ENCODE data around the gene PPP6R1. TPM values are rescaled to one million over a fixed set of nuclear protein-coding genes. Genes with fewer than 3 reads are reported as not detected.

The PPP6R1 gene
- total and polyA plus RNA-seq, 10 donors: 49.2 to 150 (median 129) TPM

DNA sequence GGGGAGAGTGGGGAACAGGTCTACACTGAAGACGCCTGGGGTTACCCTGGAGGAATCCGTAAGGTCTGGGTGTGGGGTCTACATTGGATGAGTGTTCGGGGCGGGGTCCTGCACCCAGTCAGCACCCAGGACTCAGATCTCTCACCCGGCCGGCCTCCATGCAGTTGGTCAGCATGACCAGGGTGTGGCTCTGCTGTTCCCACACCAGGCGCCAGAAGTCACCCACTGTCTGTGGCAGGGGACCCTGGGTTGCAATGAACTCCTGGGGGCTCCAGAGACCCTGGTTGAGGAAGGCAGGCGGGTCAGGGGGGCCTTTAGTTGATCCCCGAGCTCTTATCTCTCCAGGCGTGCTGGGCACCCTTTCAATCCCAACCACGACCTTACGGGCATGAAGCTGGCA lies 72.7 kb downstream of the PPP6R1 start:
- TF ChIP-seq POLR2AphosphoS5 (IDR thresholded peaks at IDR 0.05) (no peak), POLR2A (IDR thresholded peaks at IDR 0.05) (no peak), CTCF (IDR thresholded peaks at IDR 0.05 in 8 of 11, conservative IDR thresholded peaks at IDR 0.05 in 3 of 11) (no peak)
- no peaks in the 10 kb centered on the region for H3K9me3 ChIP-seq
- DNase-seq: no peak
- WGBS, 5 donors: 81 to 87% (median 83%) methylated on average over 9 to 12 of the region's 12 CpGs
- H3K27me3 ChIP-seq (replicated peaks in 1 of 7): peaks cover 0 to 48% (median 15%) of the 10 kb centered on the region in 7 donors
- H3K27ac ChIP-seq: no peak overlapping the region
- H3K4me3 ChIP-seq: no peak overlapping the region
- intact Hi-C loops (cut with DNase I; ENCODE audit: low total_unique reads): loop anchor here (10.0 kb wide), 1 partner anchor 69 kb away; the partner anchor contains the start of gene PPP6R1
- H3K36me3 ChIP-seq: peaks cover 0 to 48% (median 0%) of the 10 kb centered on the region in 6 donors
- peaks cover 0 to 19% (median 8%) of the 10 kb centered on the region in 6 donors for H3K4me1 ChIP-seq

DNA sequence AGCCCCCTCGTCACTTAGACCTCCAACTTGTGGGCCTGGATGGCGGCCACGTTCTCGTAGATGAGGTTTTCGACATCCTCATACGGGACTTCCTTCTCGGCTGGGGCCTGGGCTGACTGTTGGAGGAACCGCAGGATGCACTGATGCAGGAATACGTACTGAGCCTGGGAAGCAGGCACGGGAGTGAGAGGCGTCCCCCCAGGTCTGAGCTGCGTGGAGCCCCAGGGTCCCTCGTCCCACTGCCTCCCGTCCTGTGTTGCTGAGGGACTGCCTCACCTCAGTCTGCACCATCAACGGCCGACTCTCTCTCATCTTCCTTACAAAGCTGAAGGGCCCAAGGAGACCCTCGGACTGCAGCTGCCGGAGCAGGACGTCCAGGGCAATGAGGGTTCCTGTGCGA lies 77.1 kb downstream of the PPP6R1 start:
- Histone ChIP-seq H3K27ac (no peak overlapping the region), H3K4me3 (no peak overlapping the region), H3K27me3 (replicated peaks in 1 of 7) (peaks cover 0 to 91% (median 56%) of the 10 kb centered on the region in 7 donors), H3K9me3 (no peaks in the 10 kb centered on the region), H3K36me3 (peaks cover 0 to 48% (median 0%) of the 10 kb centered on the region in 6 donors), H3K4me1 (peaks cover 8 to 26% (median 19%) of the 10 kb centered on the region in 6 donors)
- TF ChIP-seq POLR2AphosphoS5 (IDR thresholded peaks at IDR 0.05) (peak in 2 of 3 donors; percentile 28 to 47), POLR2A (IDR thresholded peaks at IDR 0.05) (no peak)
- WGBS, 5 donors: 64 to 75% (median 70%) methylated on average over 18 to 20 of the region's 20 CpGs
- DNase-seq: no peak
- intact Hi-C loops (cut with DNase I; ENCODE audit: low total_unique reads): loop anchor here (10.0 kb wide), 1 partner anchor 73 kb away; the partner anchor contains the start of gene PPP6R1

Small RNA genes lying within 50 kb of the gene (microRNA-seq; reads per million reads assigned to microRNA genes)
- gene MIR6802 (0.85 to 2.8 (median 1.8) reads per million in 3 donors), gene MIR6803 (14.1 to 27.0 (median 15.8) reads per million in 3 donors), gene MIR6804 (0.85 to 2.2 (median 1.1) reads per million in 3 donors)

Small RNA genes lying within 50 kb of the gene (small RNA-seq; reads per million reads assigned to genes)
- gene MIR6802 (0 to 0.49 (median 0) reads per million in 4 donors), gene MIR6803 (0 to 0.53 (median 0.39) reads per million in 4 donors), gene MIR6804 (0 reads per million in 4 donors)

Other genes starting within 250 kb of the PPP6R1 start
- gene GP6, start 220.8 kb downstream of the PPP6R1 start, total RNA-seq: 1 to 10 TPM; 1.3 to 3.8 (median 1.7) TPM
- under 1 TPM; 0.09 to 0.41 (median 0.35) TPM for gene GP6, start 220.8 kb downstream of the PPP6R1 start, polyA plus RNA-seq
- 10 to 100 TPM; 15.3 to 31.5 (median 17.9) TPM for gene RDH13, start 195.9 kb downstream of the PPP6R1 start, total RNA-seq
- 10 to 100 TPM in 1 of 3 donors, 1 to 10 TPM in 2; 4.6 to 13.5 (median 7.6) TPM for gene RDH13, start 195.9 kb downstream of the PPP6R1 start, polyA plus RNA-seq
- 1 to 10 TPM in 5 of 7 donors, under 1 TPM in 1, not detected in 1; 0.37 to 3.4 (median 2.2) TPM for gene EPS8L1, start 183.1 kb downstream of the PPP6R1 start, total RNA-seq
- 1 to 10 TPM; 5.2 to 5.3 (median 5.3) TPM for gene EPS8L1, start 183.1 kb downstream of the PPP6R1 start, polyA plus RNA-seq
- 100 to 1,000 TPM in 5 of 7 donors, 10 to 100 TPM in 2; 88.2 to 193 (median 129) TPM for gene PPP1R12C, start 141.4 kb downstream of the PPP6R1 start, total RNA-seq
- gene PPP1R12C, start 141.4 kb downstream of the PPP6R1 start, polyA plus RNA-seq: 100 to 1,000 TPM in 2 of 3 donors, 10 to 100 TPM in 1; 98.2 to 292 (median 263) TPM
- 1 to 10 TPM in 4 of 7 donors, not detected in 3; 1.3 to 5.4 (median 2.6) TPM for gene TNNT1, start 109.8 kb downstream of the PPP6R1 start, total RNA-seq
- gene TNNT1, start 109.8 kb downstream of the PPP6R1 start, polyA plus RNA-seq: 1 to 10 TPM in 1 of 3 donors, under 1 TPM in 2; 0.26 to 6.2 (median 0.94) TPM
- gene TNNI3, start 101.3 kb downstream of the PPP6R1 start, total RNA-seq: not detected
- under 1 TPM; 0.15 to 0.74 (median 0.70) TPM for gene TNNI3, start 101.3 kb downstream of the PPP6R1 start, polyA plus RNA-seq
- gene DNAAF3, start 92.4 kb downstream of the PPP6R1 start, total RNA-seq: 1 to 10 TPM in 2 of 7 donors, under 1 TPM in 3, not detected in 2; 0.68 to 1.1 (median 0.76) TPM
- gene DNAAF3, start 92.4 kb downstream of the PPP6R1 start, polyA plus RNA-seq: under 1 TPM; 0.28 to 0.45 (median 0.36) TPM
- gene SYT5, start 78.7 kb downstream of the PPP6R1 start, total RNA-seq: 1 to 10 TPM in 1 of 7 donors, not detected in 6; 1.4 TPM
- under 1 TPM; 0.06 to 0.23 (median 0.13) TPM for gene SYT5, start 78.7 kb downstream of the PPP6R1 start, polyA plus RNA-seq
- 10 to 100 TPM; 36.8 to 97.9 (median 53.8) TPM for gene PTPRH, start 49.5 kb downstream of the PPP6R1 start, total RNA-seq
- gene PTPRH, start 49.5 kb downstream of the PPP6R1 start, polyA plus RNA-seq: 10 to 100 TPM in 2 of 3 donors, 1 to 10 TPM in 1; 6.5 to 31.7 (median 14.9) TPM
- gene TMEM86B, start 30.3 kb downstream of the PPP6R1 start, total RNA-seq: 10 to 100 TPM in 3 of 7 donors, 1 to 10 TPM in 4; 7.5 to 11.7 (median 9.6) TPM
- gene TMEM86B, start 30.3 kb downstream of the PPP6R1 start, polyA plus RNA-seq: 10 to 100 TPM; 11.8 to 31.5 (median 28.2) TPM
- gene HSPBP1, start 21.1 kb upstream of the PPP6R1 start, total RNA-seq: 10 to 100 TPM; 14.2 to 26.8 (median 17.6) TPM
- gene HSPBP1, start 21.1 kb upstream of the PPP6R1 start, polyA plus RNA-seq: 10 to 100 TPM; 14.2 to 27.0 (median 26.4) TPM
- 1 to 10 TPM in 5 of 7 donors, under 1 TPM in 2; 0.79 to 2.9 (median 1.7) TPM for gene BRSK1, start 25.0 kb upstream of the PPP6R1 start, total RNA-seq
- gene BRSK1, start 25.0 kb upstream of the PPP6R1 start, polyA plus RNA-seq: 1 to 10 TPM in 2 of 3 donors, under 1 TPM in 1; 0.70 to 1.5 (median 1.0) TPM
- gene TMEM150B, start 66.3 kb upstream of the PPP6R1 start, total RNA-seq: 10 to 100 TPM in 3 of 7 donors, 1 to 10 TPM in 4; 5.6 to 34.1 (median 9.9) TPM
- gene TMEM150B, start 66.3 kb upstream of the PPP6R1 start, polyA plus RNA-seq: 1 to 10 TPM; 1.7 to 6.5 (median 4.1) TPM
- 10 to 100 TPM; 10.5 to 18.1 (median 12.8) TPM for gene KMT5C, start 80.9 kb upstream of the PPP6R1 start, total RNA-seq
- 10 to 100 TPM in 1 of 3 donors, 1 to 10 TPM in 2; 5.7 to 12.2 (median 7.8) TPM for gene KMT5C, start 80.9 kb upstream of the PPP6R1 start, polyA plus RNA-seq
- gene COX6B2, start 95.7 kb upstream of the PPP6R1 start, total RNA-seq: 1 to 10 TPM in 1 of 7 donors, under 1 TPM in 4, not detected in 2; 0.30 to 1.6 (median 0.63) TPM
- gene COX6B2, start 95.7 kb upstream of the PPP6R1 start, polyA plus RNA-seq: under 1 TPM in 2 of 3 donors, not detected in 1; 0.06 to 0.08 TPM
- not detected for gene GARIN5B, start 104.2 kb upstream of the PPP6R1 start, total RNA-seq
- gene GARIN5B, start 104.2 kb upstream of the PPP6R1 start, polyA plus RNA-seq: not detected
- gene IL11, start 111.4 kb upstream of the PPP6R1 start, total RNA-seq: under 1 TPM in 1 of 7 donors, not detected in 6; 0.23 TPM
- under 1 TPM in 2 of 3 donors, not detected in 1; 0.04 to 0.06 TPM for gene IL11, start 111.4 kb upstream of the PPP6R1 start, polyA plus RNA-seq
- not detected for gene TMEM190, start 117.8 kb upstream of the PPP6R1 start, total RNA-seq
- under 1 TPM in 1 of 3 donors, not detected in 2; 0.20 TPM for gene TMEM190, start 117.8 kb upstream of the PPP6R1 start, polyA plus RNA-seq
- 1 to 10 TPM; 3.7 to 8.8 (median 5.0) TPM for gene TMEM238, start 125.3 kb upstream of the PPP6R1 start, total RNA-seq
- gene TMEM238, start 125.3 kb upstream of the PPP6R1 start, polyA plus RNA-seq: under 1 TPM in 2 of 3 donors, not detected in 1; 0.17 to 0.32 TPM
- 1,000 to 10,000 TPM in 5 of 7 donors, 100 to 1,000 TPM in 2; 581 to 2,029 (median 1,447) TPM for gene RPL28, start 126.9 kb upstream of the PPP6R1 start, total RNA-seq
- gene RPL28, start 126.9 kb upstream of the PPP6R1 start, polyA plus RNA-seq: 1,000 to 10,000 TPM; 3,566 to 4,833 (median 4,082) TPM
- 10 to 100 TPM; 14.4 to 40.8 (median 23.8) TPM for gene UBE2S, start 148.8 kb upstream of the PPP6R1 start, total RNA-seq
- gene UBE2S, start 148.8 kb upstream of the PPP6R1 start, polyA plus RNA-seq: 10 to 100 TPM in 2 of 3 donors, 1 to 10 TPM in 1; 4.9 to 18.7 (median 11.8) TPM
- under 1 TPM in 1 of 7 donors, not detected in 6; 0.27 TPM for gene SHISA7, start 184.3 kb upstream of the PPP6R1 start, total RNA-seq
- under 1 TPM in 1 of 3 donors, not detected in 2; 0.03 TPM for gene SHISA7, start 184.3 kb upstream of the PPP6R1 start, polyA plus RNA-seq
- 10 to 100 TPM; 38.6 to 85.0 (median 54.5) TPM for gene ISOC2, start 202.6 kb upstream of the PPP6R1 start, total RNA-seq
- gene ISOC2, start 202.6 kb upstream of the PPP6R1 start, polyA plus RNA-seq: 10 to 100 TPM; 55.6 to 98.7 (median 64.5) TPM
- gene C19orf85, start 205.7 kb upstream of the PPP6R1 start, total RNA-seq: not detected
- gene C19orf85, start 205.7 kb upstream of the PPP6R1 start, polyA plus RNA-seq: not detected
- 10 to 100 TPM in 3 of 7 donors, 1 to 10 TPM in 4; 4.4 to 13.6 (median 9.7) TPM for gene ZNF628, start 217.6 kb upstream of the PPP6R1 start, total RNA-seq
- gene ZNF628, start 217.6 kb upstream of the PPP6R1 start, polyA plus RNA-seq: 1 to 10 TPM; 1.4 to 8.2 (median 1.7) TPM
- 10 to 100 TPM in 1 of 7 donors, 1 to 10 TPM in 6; 1.9 to 10.3 (median 6.9) TPM for gene NAT14, start 226.2 kb upstream of the PPP6R1 start, total RNA-seq
- gene NAT14, start 226.2 kb upstream of the PPP6R1 start, polyA plus RNA-seq: 10 to 100 TPM; 13.8 to 17.7 (median 15.5) TPM
- 10 to 100 TPM; 11.0 to 30.6 (median 24.1) TPM for gene SSC5D, start 229.4 kb upstream of the PPP6R1 start, total RNA-seq
- 1 to 10 TPM in 2 of 3 donors, under 1 TPM in 1; 0.61 to 7.4 (median 2.5) TPM for gene SSC5D, start 229.4 kb upstream of the PPP6R1 start, polyA plus RNA-seq

Measured in spleen (tissue), 11 donors.